LNCAP (cell line): ENCODE results near the gene EEF1A1.

ENCODE experiments used
- CTCF ChIP-seq: fragments of 450-650 bp; IDR thresholded peaks from 2 replicates; pipeline ENCODE4 v1.5.1; 2017; ENCODE audit warnings: mild to moderate bottlenecking

EEF1A1 gene

DNA sequence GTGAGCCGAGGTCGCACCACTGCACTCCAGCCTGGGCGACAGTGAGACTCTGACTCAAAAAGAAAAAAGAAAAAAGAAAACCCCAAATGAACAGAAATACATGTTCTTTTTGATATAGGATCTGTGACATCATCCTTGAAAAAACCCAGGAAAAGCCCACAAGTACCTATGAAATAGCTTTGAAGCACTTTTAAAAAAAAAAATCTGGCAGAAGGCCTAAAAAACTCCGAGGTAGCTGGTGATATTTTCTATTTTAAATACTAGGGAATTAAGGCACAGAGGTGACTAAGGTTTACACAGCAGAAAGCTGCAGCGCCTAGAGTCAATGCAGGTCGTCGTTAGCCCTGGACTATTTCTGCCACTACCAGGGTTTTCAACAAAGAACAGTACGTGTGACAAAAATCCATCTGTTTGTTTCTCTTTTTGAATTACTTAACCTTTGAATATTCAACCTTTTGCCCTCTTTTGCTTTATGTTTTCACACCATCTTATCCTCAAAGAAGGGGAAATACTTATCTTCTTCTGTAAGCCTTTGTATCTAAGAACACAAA, 39.4 kb upstream of the EEF1A1 start:
- TF ChIP-seq CTCF: no peak

GRCh38 chr6:73558624-73559398, 38.0 kb upstream of the EEF1A1 start:
- TF ChIP-seq CTCF: no peak

DNA sequence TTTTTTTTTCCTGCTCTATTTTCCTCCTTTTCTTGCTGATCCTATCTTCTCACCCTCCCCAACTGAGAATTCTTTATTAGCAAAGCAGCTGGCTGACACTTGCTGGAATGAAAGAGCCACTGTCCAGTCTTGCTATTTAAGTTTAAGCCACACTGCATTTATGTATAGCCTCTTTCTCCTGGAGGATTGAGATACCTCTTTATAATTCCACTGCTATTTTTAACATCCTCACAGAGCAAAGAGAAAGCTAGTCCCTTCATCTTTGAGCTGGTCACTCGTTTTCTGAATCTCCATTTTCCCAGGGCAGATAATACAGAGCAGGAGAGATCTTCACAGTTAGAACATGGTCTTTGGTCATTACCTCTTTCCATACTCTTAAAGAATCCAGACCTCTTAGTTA, 36.0 kb upstream of the EEF1A1 start:
- TF ChIP-seq CTCF: no peak

- peak; percentile 18; the same call in 1 of the 2 replicates for TF ChIP-seq CTCF
Observed at GRCh38 chr6:73548458-73549446, 27.9 kb upstream of the EEF1A1 start.

GRCh38 chr6:73547036-73547435, 26.2 kb upstream of the EEF1A1 start:
- TF ChIP-seq CTCF: no peak

- no peak for TF ChIP-seq CTCF
Observed at GRCh38 chr6:73542891-73543290, 22.1 kb upstream of the EEF1A1 start.

GRCh38 chr6:73538116-73538779, 17.4 kb upstream of the EEF1A1 start:
- no peak for TF ChIP-seq CTCF
